Naive thymus-derived CD8-positive, alpha-beta T cell (primary cell): ENCODE data around the gene P4HTM. TPM values are rescaled to one million over a fixed set of nuclear protein-coding genes. Genes with fewer than 3 reads are reported as not detected.

Experiments used
- ATAC-seq, 2 donors: fragments of 150-1000 bp; cut with Tn5 transposase in 1 of 2; sonication (Bioruptor Pico), chemical (Tn5 transposase) in 1 of 2; 1 replicate in 1 of 2; 2 replicates in 1 of 2; pipeline ENCODE4 v1.10.0; 2021; ENCODE audit warnings: mild to moderate bottlenecking in 2 of 2, moderate library complexity in 2 of 2
- POLR2A ChIA-PET: fragments of 350-600 bp; sonication (Branson Sonifier 250); formaldehyde crosslinking; loops from one replicate; lab custom pipeline; 2021; ENCODE audit warnings: antibody characterized with exemption; lab: Charles Lee
- DNase-seq, 10 donors: peaks; one replicate each; pipeline versions ENCODE4 v3.0.0 to v3.0.0-alpha.2; 2020 to 2022
- H3K27ac Mint-ChIP-seq, 10 donors: one replicate each; pipeline ENCODE4 v1.8.0; 2020 to 2022; ENCODE audit warnings: mild to moderate bottlenecking in 10 of 10, mixed read lengths in 10 of 10, moderate library complexity in 4 of 10, inconsistent platforms in 1 of 10
- H3K27me3 Mint-ChIP-seq, 5 donors: one replicate each; pipeline ENCODE4 v1.8.0; 2021 to 2022; ENCODE audit warnings: mixed read lengths in 5 of 5
- H3K36me3 Mint-ChIP-seq, 3 donors: one replicate each; pipeline ENCODE4 v1.8.0; 2020 to 2022; ENCODE audit warnings: mixed read lengths in 3 of 3, mild to moderate bottlenecking in 2 of 3, inconsistent platforms in 1 of 3
- H3K4me1 Mint-ChIP-seq, 4 donors: one replicate each; pipeline ENCODE4 v1.8.0; 2021 to 2022; ENCODE audit warnings: mixed read lengths in 4 of 4
- H3K4me3 Mint-ChIP-seq, 10 donors: one replicate each; pipeline ENCODE4 v1.8.0; 2020 to 2022; ENCODE audit warnings: mild to moderate bottlenecking in 10 of 10, mixed read lengths in 10 of 10, moderate library complexity in 6 of 10, inconsistent platforms in 1 of 10
- H3K9me3 Mint-ChIP-seq, 9 donors: one replicate each; pipeline ENCODE4 v1.8.0; 2020 to 2022; ENCODE audit warnings: mixed read lengths in 9 of 9, mild to moderate bottlenecking in 3 of 9, inconsistent platforms in 1 of 9, moderate library complexity in 1 of 9
- polyA plus RNA-seq, 3 donors: library from polyadenylated mRNA; unstranded; fragments of 300-500 nt; fragmentation: Illumina TruSeq; gene quantifications; one replicate each; pipeline ENCODE4 v1.2.3, GENCODE V29; 2021
- total RNA-seq, 8 experiments: library from RNA in 2 of 8; stranded (reverse) in 2 of 8; gene quantifications; one replicate each; pipeline ENCODE4 v1.2.3 and lab custom pipeline; 2021 to 2026

P4HTM gene
- total and polyA plus RNA-seq, 5 experiments from 2014 or later, result 20.3 to 62.5 (median 23.3) TPM

DNA sequence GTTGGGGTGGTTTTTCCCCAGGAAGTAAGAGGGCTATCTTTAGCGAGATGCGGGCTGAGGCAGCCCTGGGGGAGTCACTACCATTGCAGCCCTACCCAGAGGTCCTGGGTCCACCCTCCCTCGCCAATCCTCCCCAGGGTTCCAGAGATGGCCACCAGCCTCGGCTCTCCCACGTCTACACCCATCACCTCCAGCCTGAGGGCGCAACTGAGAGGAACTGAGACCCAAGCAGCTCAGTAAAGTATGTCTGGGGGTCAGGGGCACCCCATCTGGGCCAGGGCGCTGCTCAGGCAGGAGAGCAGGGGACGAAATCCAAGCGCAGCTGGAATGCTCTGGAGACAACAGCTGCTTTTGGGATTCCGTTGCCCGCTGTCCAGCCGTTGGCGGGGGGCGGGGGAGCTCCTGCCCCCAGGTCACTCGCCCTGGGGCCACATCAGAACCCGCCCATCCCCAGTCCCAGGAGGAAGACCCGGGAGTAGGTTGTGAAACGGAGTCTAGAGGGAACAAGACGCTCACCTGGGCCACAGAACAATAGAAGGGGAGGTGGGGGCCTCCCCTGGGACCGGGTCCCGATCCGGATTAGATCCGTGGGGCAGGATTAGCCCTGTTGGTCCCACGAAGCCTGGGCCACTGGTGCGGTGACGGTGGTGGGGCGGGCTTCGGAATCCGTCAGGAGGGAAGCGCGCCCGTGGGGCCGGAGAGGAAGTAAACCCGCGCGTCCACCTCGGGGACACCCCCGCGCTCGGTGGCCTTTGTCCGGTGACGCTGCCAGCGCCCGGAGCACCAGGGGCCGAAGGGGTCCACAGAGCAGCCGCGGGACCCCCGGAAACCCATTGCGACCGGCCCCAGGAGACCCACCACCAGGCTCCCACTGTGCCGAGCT lies 30.5 kb downstream of the P4HTM start:
- peaks cover 0 to 29% (median 1%) of the 10 kb centered on the region in 3 donors for H3K36me3 Mint-ChIP-seq
- DNase-seq (peak in 3 of 10 donors; percentile 22 to 29 (median 23)), ATAC-seq (no peak)
- H3K27me3 Mint-ChIP-seq, result peaks cover 0 to 1% (median 0%) of the 10 kb centered on the region in 5 donors
- peaks cover 9 to 64% (median 48%) of the 10 kb centered on the region in 4 donors for H3K4me1 Mint-ChIP-seq
- POLR2A ChIA-PET, result interaction anchor here (0.5 to 10.8 kb wide), 18 partner anchors 8 to 765 kb away, joined by 3 to 278 read pairs (median 8); partner anchors contain the start of genes IMPDH2, IP6K1, NICN1 and P4HTM
- H3K9me3 Mint-ChIP-seq, result no peaks in the 10 kb centered on the region
- peak overlapping the region; percentile 90 to 99 (median 98) for H3K4me3 Mint-ChIP-seq
- H3K27ac Mint-ChIP-seq, result peak overlapping the region in 9 of 10 donors; percentile 67 to 98 (median 96)

DNA sequence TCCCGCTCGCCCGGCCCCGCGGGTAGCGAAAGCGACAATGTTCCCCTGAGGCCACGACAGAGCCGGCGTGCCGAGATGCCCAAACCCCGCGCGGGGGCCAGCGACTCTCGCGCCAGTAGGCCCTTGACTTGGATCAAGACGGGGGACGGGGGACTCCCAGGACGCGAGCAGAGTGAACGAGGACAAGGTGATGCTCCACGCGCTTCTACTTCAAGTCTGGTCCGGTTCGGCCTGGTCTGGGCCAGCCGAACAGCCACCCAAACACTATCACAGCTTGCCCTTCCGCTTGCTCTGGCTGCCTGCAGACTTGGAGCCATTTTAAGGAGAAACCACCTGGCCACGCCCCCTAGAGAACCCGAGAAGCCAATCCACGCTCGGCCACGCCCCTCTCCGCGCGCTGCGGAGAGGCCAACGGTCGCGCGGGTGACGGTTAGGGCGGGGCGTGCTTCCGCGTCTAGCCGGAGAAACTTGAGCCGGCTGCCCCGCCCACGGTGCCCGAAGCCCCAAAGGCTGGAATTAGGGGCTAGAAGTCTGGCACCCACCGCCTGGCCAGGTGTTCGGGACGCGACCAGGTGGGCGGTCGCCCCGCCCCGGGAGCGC lies 31.3 kb downstream of the P4HTM start:
- POLR2A ChIA-PET, result interaction anchor here (0.5 to 10.8 kb wide), 21 partner anchors 7 to 765 kb away, joined by 3 to 278 read pairs (median 7); partner anchors contain the start of genes ARIH2, IMPDH2, IP6K1 and NICN1
- Mint-ChIP-seq H3K4me1 (peaks cover 12 to 67% (median 50%) of the 10 kb centered on the region in 4 donors), H3K36me3 (peaks cover 0 to 29% (median 1%) of the 10 kb centered on the region in 3 donors), H3K4me3 (peak overlapping the region; percentile 90 to 99 (median 98)), H3K27ac (peak overlapping the region; percentile 96 to 99 (median 98)), H3K27me3 (peaks cover 0 to 1% (median 0%) of the 10 kb centered on the region in 5 donors), H3K9me3 (no peaks in the 10 kb centered on the region)
- DNase-seq (peak; percentile 96 to 99 (median 98)), ATAC-seq (peak; percentile 73 to 79)

DNA sequence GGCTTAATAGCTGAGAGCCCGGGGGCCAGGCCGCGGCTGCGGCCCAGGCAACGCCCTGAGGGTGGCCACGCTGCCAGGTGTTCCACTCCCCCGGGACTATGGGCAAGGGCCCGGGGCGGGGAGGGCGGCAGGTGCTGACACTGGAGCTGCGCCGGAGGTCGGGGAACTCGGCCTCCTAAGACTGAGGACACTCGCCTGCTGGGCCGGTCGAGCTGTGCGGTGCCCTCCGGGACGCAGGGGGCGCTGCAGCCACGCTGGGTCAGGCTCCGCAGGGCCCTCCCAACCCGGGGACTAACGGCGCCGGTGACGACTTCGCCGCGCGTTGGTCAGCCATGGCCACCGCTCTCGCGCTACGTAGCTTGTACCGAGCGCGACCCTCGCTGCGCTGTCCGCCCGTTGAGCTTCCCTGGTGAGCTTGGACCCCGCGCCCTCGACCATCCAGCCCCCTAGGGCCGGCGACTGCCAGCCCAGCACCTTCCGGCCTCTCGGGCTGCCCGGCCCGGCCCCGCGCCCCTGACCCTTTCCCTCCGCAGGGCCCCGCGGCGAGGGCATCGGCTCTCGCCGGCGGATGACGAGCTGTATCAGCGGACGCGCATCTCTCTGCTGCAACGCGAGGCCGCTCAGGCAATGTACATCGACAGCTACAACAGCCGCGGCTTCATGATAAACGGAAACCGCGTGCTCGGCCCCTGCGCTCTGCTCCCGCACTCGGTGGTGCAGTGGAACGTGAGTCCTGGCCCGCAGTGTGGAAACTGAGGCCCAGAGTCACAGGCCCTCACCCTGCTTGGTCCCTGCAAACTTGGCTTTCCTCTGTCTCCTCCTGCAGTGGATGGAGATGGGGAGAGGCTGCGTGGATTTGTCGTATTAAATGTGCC lies 32.0 kb downstream of the P4HTM start, which contains the start of gene NDUFAF3:
Gene NDUFAF3, plus strand, starts transcription at position 309 of the 875 bp plus-strand sequence. Its CDS starts 24 bp downstream, at position 333.
- Mint-ChIP-seq H3K27me3 (peaks cover 0 to 1% (median 0%) of the 10 kb centered on the region in 5 donors), H3K36me3 (peaks cover 0 to 31% (median 1%) of the 10 kb centered on the region in 3 donors), H3K4me1 (peaks cover 12 to 65% (median 52%) of the 10 kb centered on the region in 4 donors), H3K9me3 (no peaks in the 10 kb centered on the region), H3K4me3 (peak within 1 kb of the TSS; percentile 90 to 99 (median 98)), H3K27ac (peak within 1 kb of the TSS; percentile 96 to 99 (median 98))
- POLR2A ChIA-PET, result interaction anchor here (0.5 to 10.8 kb wide), 25 partner anchors 7 to 793 kb away, joined by 3 to 278 read pairs (median 5); partner anchors contain the start of genes ARIH2, DAG1, IMPDH2 and IP6K1
- ATAC-seq, result peak; percentile 77 to 83
- DNase-seq, result peak; percentile 81 to 93 (median 90)

DNA sequence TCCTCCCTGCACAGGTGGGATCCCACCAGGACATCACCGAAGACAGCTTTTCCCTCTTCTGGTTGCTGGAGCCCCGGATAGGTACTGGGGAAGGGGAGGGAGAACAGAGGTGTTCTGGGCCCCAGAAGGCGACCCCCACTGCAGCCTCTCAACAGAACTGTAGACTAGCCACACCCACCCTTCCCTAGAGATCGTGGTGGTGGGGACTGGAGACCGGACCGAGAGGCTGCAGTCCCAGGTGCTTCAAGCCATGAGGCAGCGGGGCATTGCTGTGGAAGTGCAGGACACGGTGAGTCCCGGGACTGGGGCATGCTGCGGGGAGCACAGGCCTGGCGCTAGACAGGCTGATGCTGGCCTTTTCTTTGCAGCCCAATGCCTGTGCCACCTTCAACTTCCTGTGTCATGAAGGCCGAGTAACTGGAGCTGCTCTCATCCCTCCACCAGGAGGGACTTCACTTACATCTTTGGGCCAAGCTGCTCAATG lies 32.7 kb downstream of the P4HTM start:
- POLR2A ChIA-PET, result interaction anchor here (0.5 to 10.8 kb wide), 18 partner anchors 8 to 793 kb away, joined by 3 to 278 read pairs (median 8); partner anchors contain the start of genes ARIH2, DAG1, KLHDC8B and NICN1
- Mint-ChIP-seq H3K9me3 (no peaks in the 10 kb centered on the region), H3K27me3 (peaks cover 0 to 1% (median 0%) of the 10 kb centered on the region in 5 donors), H3K36me3 (peaks cover 0 to 32% (median 1%) of the 10 kb centered on the region in 3 donors), H3K4me3 (peak overlapping the region; percentile 90 to 99 (median 94)), H3K27ac (peak overlapping the region; percentile 88 to 99 (median 98)), H3K4me1 (peaks cover 12 to 61% (median 53%) of the 10 kb centered on the region in 4 donors)
- ATAC-seq (no peak), DNase-seq (no peak)

DNA sequence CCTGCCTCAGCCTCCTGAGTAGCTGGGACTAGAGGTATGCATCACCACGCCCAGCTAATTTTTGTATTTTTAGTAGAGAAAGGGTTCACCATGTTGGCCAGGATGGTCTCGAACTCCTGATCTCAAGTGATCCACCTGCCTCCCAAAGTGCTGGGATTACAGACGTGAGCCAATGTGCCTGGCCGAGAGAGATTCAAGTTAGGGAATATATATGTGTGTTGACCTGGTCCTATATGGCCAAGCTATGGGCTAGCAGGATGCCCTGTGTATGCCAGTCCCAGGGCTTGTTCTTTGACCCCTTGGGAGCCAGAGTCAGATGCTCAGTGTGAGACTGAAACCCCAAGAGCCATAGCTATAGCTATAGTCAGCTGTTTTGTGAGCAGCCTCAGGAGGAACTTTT lies 33.7 kb downstream of the P4HTM start:
- Mint-ChIP-seq H3K27ac (peak overlapping the region in 7 of 10 donors; percentile 55 to 98 (median 73)), H3K4me3 (peak overlapping the region; percentile 61 to 99 (median 93)), H3K27me3 (peaks cover 0 to 1% (median 0%) of the 10 kb centered on the region in 5 donors), H3K36me3 (peaks cover 0 to 35% (median 1%) of the 10 kb centered on the region in 3 donors), H3K9me3 (no peaks in the 10 kb centered on the region), H3K4me1 (peaks cover 19 to 67% (median 60%) of the 10 kb centered on the region in 4 donors)
- DNase-seq (peak in 1 of 10 donors; percentile 8), ATAC-seq (no peak)
- POLR2A ChIA-PET, result interaction anchor here (0.5 to 10.8 kb wide), 8 partner anchors 10 to 490 kb away, joined by 3 to 278 read pairs (median 6); partner anchors contain the start of genes P4HTM, QRICH1 and WDR6

DNA sequence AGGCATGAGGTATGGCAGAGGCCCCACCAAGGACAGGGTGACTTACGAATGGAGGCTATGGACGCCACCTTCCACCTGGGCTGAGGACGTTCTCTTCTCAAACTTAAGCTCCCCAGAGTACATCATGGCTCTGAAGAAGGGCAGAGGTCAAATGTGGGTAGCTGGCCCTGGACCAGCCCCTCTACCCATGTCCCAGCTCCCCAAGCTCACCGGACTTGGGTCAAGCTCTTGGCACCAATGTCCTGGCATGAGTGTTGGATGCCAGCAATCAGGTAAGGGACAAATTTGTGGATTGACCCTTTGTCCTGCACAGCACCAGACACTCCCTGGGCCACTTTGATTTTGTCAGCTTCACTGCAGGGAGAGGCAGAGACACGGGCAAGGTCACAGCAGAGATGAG lies 34.4 kb downstream of the P4HTM start:
- peak in 1 of 10 donors; percentile 41 for DNase-seq
- Mint-ChIP-seq H3K4me3 (peak overlapping the region in 4 of 10 donors; percentile 33 to 99 (median 92)), H3K4me1 (peaks cover 24 to 74% (median 61%) of the 10 kb centered on the region in 4 donors), H3K9me3 (no peaks in the 10 kb centered on the region), H3K36me3 (peaks cover 0 to 37% (median 1%) of the 10 kb centered on the region in 3 donors), H3K27ac (peak overlapping the region in 2 of 10 donors; percentile 33 to 47), H3K27me3 (peaks cover 0 to 1% (median 0%) of the 10 kb centered on the region in 5 donors)
- no peak for ATAC-seq
- POLR2A ChIA-PET, result interaction anchor here (0.5 to 10.8 kb wide), 7 partner anchors 9 to 253 kb away, joined by 3 to 278 read pairs (median 6); partner anchors contain the start of genes P4HTM, QRICH1 and WDR6

DNA sequence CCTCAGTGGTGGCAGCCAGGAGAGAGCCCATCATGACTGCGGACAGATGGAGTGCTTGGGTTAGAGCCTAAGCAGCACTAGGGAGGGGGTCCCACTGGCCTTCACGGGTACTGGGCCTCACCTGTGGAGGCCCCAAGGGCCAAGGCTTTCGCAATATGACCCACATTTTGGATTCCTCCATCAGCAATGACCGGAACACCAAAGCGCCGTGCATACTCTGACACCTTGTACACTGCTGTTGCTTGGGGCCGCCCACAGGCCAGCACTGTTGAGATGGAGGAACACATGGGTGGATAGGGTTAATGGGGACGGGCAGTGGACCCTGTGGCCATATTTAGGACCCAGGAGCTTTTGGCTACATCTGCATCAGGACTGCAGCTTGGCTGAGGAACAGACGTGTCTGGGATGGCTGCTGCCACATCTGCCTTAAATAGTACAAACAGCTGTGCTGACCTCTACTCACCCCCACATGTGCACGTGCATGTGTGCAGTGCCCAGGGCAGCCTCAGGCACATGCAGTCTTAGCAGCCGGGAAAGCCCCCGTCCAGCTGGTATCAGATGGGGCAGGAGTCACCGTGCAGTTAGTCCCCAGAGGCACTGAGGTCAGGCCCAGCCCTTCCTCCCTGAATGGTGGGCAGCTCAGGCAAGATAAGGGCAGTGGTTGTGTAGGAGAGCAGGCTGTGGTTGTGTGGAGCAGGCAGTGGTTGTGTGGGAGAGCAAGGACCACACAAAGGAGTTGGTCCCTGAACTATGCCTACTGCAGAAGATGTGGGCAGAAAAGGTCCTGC lies 35.2 kb downstream of the P4HTM start:
- peaks cover 0 to 1% (median 0%) of the 10 kb centered on the region in 5 donors for H3K27me3 Mint-ChIP-seq
- peaks cover 0 to 38% (median 1%) of the 10 kb centered on the region in 3 donors for H3K36me3 Mint-ChIP-seq
- H3K4me1 Mint-ChIP-seq, result peaks cover 25 to 73% (median 57%) of the 10 kb centered on the region in 4 donors
- H3K27ac Mint-ChIP-seq, result peak overlapping the region in 7 of 10 donors; percentile 29 to 75 (median 38)
- no peaks in the 10 kb centered on the region for H3K9me3 Mint-ChIP-seq
- ATAC-seq, result no peak
- POLR2A ChIA-PET, result interaction anchor here (0.6 to 10.8 kb wide), 6 partner anchors 10 to 253 kb away, joined by 4 to 278 read pairs (median 40); partner anchors contain the start of genes P4HTM and WDR6
- peak overlapping the region in 2 of 10 donors; percentile 28 to 51 for H3K4me3 Mint-ChIP-seq
- peak in 1 of 10 donors; percentile 60 for DNase-seq

DNA sequence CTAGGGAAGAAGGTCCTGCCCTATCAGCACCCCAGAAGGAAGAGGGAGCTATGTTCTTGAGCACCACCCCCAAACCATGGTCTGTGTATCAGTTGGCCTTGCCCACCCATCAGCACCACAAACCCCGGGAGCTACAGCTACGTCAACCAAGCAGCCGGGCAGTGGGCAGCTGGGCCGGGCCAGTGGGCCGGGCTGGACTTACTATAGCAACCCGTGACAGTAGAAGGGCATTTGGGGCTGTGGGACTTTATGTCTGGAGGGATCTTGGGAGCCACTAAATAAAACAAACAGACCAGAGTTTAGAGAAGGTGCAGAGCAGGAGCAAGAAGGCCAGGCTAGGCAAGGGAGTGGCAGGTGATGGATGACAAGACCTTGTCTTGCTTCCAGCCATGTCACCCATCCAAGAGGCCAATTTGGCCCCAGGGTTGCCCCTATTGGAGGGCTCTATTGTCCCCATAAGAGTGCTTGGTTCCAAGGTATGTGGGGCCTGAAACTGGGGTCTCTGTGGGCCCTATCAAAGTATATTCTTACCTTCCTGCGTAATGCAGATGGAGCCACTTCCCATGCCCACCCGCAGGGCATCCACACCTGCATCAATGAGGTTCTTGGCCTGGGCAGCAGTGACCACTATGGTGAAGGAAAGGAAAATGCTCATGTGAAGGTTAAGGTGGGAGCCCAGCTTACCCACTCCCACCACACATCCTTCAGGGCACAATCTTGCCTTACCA lies 35.9 kb downstream of the P4HTM start:
- peak overlapping the region; percentile 6 to 75 (median 42) for H3K27ac Mint-ChIP-seq
- peaks cover 0 to 46% (median 1%) of the 10 kb centered on the region in 3 donors for H3K36me3 Mint-ChIP-seq
- H3K27me3 Mint-ChIP-seq, result peaks cover 0 to 1% (median 0%) of the 10 kb centered on the region in 5 donors
- H3K4me1 Mint-ChIP-seq, result peaks cover 25 to 68% (median 54%) of the 10 kb centered on the region in 4 donors
- ATAC-seq, result no peak
- H3K9me3 Mint-ChIP-seq, result no peaks in the 10 kb centered on the region
- POLR2A ChIA-PET, result interaction anchor here (2.4 to 10.8 kb wide), 3 partner anchors 11 to 37 kb away, joined by 9 to 194 read pairs (median 67); partner anchors contain the start of genes P4HTM and WDR6
- H3K4me3 Mint-ChIP-seq, result peak overlapping the region in 4 of 10 donors; percentile 28 to 51 (median 34)
- peak in 1 of 10 donors; percentile 36 for DNase-seq

DNA sequence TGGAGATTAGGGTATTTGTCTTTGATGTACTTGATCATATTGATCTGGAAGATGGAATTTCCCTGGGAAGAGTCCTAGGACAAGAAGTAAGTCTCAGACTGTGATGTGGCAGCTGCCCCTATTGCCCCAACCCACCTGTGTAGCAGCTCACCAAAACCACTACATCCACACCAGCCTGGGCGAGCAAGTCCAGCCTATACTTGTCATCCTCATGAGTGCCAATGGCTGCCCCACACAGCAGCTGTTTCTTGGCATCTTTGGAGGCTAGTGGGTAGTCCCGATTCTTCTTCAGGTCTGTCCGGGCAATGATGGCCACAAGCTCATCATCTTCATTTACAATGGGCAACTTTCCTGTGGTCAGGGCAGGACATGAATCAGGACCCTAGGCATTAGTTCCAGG lies 36.5 kb downstream of the P4HTM start:
- Mint-ChIP-seq H3K4me3 (peak overlapping the region in 3 of 10 donors; percentile 29 to 37 (median 31)), H3K27ac (peak overlapping the region in 7 of 10 donors; percentile 27 to 99 (median 56)), H3K36me3 (peaks cover 0 to 52% (median 3%) of the 10 kb centered on the region in 3 donors), H3K27me3 (no peaks in the 10 kb centered on the region), H3K4me1 (peaks cover 23 to 62% (median 51%) of the 10 kb centered on the region in 4 donors), H3K9me3 (no peaks in the 10 kb centered on the region)
- DNase-seq, result peak in 1 of 10 donors; percentile 59
- ATAC-seq, result no peak
- POLR2A ChIA-PET, result interaction anchor here (2.4 to 10.8 kb wide), 3 partner anchors 12 to 38 kb away, joined by 9 to 194 read pairs (median 67); partner anchors contain the start of genes P4HTM and WDR6
